Liver (tissue), 3 donors: ENCODE data around the gene LRRFIP1.

Experiments used
- ATF3 ChIP-seq: IDR thresholded peaks from 2 replicates; pipeline ENCODE4 v1.6.1; 2016; ENCODE audit warnings: antibody characterized with exemption
- CTCF ChIP-seq: fragments of 150-350 bp; IDR thresholded peaks from 2 replicates; pipeline ENCODE4 v1.5.1; 2017; ENCODE audit warnings: improper control_type of control experiment, low read depth, low read length; ENCODE audit not compliant: missing input control
- FOXA1 ChIP-seq: IDR thresholded peaks from 2 replicates; pipeline ENCODE4 v1.6.1; 2016; ENCODE audit warnings: antibody characterized with exemption
- GABPA ChIP-seq, 2 donors: IDR thresholded peaks in 1 of 2; conservative IDR thresholded peaks in 1 of 2; 2 replicates each; pipeline ENCODE4 v1.6.1; 2016; ENCODE audit warnings: antibody characterized with exemption in 2 of 2, mild to moderate bottlenecking in 1 of 2, moderate library complexity in 1 of 2
- MAX ChIP-seq: IDR thresholded peaks from 2 replicates; pipeline ENCODE4 v1.6.1; 2016; ENCODE audit warnings: antibody characterized with exemption
- NR2F2 ChIP-seq: IDR thresholded peaks from 2 replicates; pipeline ENCODE4 v1.6.1; 2016; ENCODE audit warnings: antibody characterized with exemption
- RAD21 ChIP-seq, 2 donors: IDR thresholded peaks; 2 replicates each; pipeline ENCODE4 v1.6.1; 2016; ENCODE audit warnings: antibody characterized with exemption in 2 of 2, mild to moderate bottlenecking in 2 of 2
- REST ChIP-seq: IDR thresholded peaks from 2 replicates; pipeline ENCODE4 v1.6.1; 2016; ENCODE audit warnings: antibody characterized with exemption, mild to moderate bottlenecking
- donor health status: healthy.
- donor health status: healthy.

- TF ChIP-seq GABPA (IDR thresholded peaks at IDR 0.05 in 1 of 2, conservative IDR thresholded peaks at IDR 0.05 in 1 of 2) (no peak), CTCF (no peak), FOXA1 (no peak), ATF3 (no peak), RAD21 (IDR thresholded peaks at IDR 0.05) (no peak), MAX (no peak), NR2F2 (no peak), REST (no peak)
These were observed 20.0 kb downstream of the LRRFIP1 start for GRCh38 chr2:237647176-237648015.
